ENCODE data around the gene PTH.

PTH gene

GRCh38 chr11:13495929-13496328 is at the start of gene PTH:
Gene PTH (minus strand): TSS chr11:13495997. CDS start chr11:13492855, 3,142 bp downstream.
- DNase-seq, result no peak

DNA sequence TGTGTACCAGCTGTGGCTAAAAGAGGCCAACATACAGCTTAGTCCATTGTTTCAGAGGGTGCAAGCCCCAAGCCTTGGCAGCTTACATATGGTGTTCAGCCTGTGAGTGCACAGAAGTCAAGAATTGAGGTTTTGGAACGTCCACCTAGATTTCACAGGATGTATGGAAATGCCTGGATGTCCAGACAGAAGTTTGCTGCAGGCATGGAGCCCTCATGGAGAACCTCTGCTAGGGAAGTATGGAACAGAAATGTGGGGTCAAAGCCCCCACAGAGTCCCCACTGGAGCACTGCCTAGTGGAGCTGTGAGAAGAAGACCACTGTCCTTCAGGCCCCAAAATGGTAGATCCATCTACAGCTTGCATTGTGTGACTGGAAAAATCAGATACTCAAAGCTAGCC is 42.2 kb upstream of the PTH start:
- no peak for DNase-seq

GRCh38 chr11:13535819-13536218 is 40.0 kb upstream of the PTH start:
- no peak for DNase-seq

GRCh38 chr11:13534358-13534757 is 38.6 kb upstream of the PTH start:
- DNase-seq, result no peak

DNA sequence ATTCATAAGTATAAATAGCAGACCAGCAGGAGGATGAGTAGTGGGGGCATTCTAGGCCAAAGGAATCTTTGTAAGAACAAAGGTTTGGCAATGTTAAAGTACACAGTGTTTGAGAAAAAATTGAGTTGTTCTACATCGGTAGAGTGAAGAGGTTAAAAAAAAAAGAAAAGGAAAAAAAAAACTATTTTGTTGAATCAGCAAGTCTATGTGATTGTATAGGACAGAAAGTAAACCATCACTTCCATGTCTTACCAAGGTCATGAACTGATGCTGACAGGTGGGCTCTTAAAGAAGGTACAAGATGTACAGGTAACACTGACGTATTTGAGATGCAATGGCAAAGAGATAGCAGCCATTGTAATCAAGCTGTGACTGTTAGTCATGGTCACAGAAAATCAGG is 29.5 kb upstream of the PTH start:
- no peak for DNase-seq

DNA sequence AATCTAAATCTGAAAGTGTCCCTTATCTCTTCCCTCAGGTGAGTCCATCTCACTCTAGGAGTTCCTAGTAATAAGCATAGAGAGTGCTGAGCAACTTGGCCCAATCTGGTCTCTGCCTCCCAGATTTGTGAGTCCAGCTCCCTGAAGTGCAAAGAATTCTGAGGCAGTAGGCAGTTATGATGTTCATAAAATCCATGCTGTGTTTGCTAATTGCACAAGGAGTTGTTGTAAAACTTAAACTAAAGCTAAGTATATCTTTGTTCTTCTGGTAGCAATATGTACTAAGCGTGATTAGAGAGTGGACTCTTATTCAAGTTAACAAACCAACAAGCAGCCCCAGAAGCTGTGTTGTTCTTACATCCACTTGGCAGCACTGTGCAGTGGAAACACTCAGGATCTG is 7.6 kb upstream of the PTH start:
- DNase-seq, result no peak

- no peak for DNase-seq
Measured at GRCh38 chr11:13502492-13502891, 6.7 kb upstream of the PTH start.

GRCh38 chr11:13494051-13494450 is 1.7 kb downstream of the PTH start:
- no peak for DNase-seq

- DNase-seq, result no peak
Measured at GRCh38 chr11:13487661-13488030, 8.2 kb downstream of the PTH start.

DNA sequence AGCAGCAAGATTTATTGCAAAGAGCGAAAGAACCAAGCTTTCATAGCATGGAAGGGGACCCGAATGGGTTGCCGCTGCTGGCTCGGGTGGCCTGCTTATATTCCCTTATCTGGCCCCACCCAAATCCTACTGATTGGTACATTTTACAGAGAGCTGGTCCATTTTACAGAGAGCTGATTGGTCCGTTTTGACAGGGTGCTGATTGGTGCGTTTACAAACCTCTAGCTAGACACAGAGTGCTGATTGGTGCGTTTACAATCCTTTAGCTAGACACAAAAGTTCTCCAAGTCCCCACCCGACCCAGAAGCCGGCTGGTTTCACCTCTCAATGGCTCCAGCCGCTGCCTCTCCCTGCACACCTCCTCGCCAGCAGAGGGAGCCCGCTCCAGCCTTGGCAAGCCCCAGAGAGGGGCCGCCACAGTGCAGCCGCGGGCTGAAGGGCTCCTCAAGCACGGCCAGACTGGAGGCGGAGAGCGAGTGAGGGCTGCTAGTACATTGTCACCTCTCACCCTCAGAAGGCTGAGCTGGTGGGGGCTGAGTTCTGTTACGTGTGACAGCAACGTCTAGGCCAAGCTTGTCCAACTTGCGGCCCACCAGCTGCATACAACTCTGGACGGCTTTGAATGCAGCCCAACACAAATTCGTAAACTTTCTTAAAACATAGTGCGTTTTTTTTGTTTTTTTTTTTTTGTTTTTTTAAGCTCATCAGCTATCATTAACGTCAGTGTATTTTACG is 8.7 kb downstream of the PTH start:
- peak; percentile 8 to 51 (median 40) for DNase-seq

DNA sequence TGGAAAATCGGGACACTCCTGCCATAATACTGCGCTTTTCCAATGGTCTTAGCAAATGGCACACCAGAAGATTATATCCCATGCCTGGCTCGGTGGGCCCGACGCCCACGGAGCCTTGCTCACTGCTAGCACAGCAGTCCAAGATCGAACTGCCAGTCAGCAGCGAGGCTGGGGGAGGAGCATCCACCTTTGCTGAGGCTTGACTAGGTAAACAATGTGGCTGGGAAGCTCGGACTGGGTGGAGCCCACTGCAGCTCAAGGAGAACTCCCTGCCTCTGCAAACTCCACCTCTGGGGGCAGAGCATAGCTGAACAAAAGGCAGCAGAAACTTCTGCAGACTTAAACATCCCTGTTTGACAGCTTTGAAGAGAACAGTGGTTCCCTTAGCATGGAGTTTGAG is 15.6 kb downstream of the PTH start:
- DNase-seq, result no peak

DNA sequence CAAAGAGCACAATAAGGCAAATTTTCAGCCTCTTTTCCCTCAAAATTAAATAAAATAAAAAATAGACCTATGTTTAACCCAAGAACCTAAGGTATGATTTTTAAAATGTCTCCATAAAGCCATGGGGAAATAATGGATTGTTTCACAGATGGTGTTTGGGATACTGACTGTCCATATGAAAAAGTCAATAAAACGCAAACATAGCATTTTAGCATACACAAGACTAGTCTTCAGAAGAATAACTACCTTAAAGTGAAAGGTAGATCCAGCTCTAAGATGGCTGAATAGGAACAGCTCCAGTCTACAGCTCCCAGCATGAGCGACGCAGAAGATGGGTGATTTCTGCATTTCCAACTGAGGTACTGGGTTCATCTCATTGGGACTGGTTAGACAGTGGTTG is 16.1 kb downstream of the PTH start:
- no peak for DNase-seq

DNA sequence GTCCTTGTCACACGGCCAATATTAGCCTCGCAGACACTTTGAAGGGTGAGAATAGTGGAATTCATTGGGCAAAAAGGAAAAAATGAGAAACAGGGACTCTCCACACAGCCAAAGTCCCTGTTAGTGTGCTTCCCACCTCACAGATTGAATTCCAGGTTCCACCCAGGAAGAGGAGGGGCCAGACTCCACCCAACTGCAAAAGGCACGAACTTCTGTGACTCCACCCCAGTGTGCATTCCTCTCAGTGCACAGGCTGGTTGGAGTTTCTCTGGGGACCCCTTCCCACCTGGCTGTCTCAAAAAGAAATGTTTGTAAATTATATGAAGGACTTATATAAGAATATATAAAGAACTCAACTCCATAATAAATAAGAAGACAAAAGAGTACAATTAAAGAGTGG is 20.7 kb downstream of the PTH start:
- no peak for DNase-seq

DNA sequence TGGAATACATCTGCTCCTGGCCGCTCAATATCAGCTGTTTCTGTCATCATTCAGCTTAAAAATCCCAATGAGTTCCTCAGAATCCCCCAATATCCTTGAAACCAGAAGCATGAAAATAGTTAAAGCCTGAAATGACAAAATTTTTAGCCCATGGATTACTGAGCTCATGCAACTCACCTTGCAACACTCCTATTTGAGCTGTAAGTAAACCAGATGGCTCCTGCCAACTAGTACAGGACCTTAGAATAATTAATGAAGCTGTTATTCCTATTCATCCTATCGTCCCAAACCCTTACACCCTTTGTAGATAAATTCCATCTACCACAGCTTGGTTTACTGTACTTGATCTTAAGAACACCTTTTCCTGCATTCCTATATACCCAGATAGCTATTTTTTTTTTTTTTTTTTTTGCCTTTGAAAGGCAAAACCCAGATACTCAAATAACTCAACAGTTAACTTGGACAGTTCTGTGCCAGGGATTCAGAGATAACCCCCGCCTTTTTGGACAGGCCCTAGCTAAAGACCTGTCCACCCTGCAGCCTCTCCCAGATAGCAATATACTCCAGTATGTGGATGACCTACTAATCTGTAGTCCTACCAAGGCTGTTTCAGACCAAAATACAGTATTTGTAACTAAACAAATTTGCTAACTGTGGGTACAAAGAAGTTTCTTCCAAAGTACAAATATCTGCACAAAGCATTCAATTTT is 22.6 kb downstream of the PTH start:
- DNase-seq, result no peak

- no peak for DNase-seq
Measured at GRCh38 chr11:13468750-13469149, 27.0 kb downstream of the PTH start.

DNA sequence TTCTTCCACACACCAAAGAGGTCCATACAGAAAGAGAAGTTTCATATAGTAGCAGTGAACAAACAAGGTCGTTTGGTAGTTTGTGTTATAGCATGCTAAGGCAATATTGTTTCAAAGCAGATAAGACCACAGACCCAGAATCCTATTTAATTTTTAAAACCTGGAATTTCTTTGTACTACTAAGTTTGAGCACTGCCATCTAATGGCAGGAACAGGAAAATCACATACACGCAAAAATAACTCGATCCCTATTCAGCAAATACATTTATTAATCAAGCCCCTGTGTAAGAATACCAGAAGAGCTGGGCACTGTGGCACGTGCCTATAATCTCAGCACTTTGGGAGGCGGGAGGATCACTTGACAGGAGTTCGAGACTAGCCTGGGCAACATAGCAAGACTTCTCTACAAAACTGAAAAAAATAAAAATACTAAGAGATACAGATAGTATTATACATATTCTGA is 29.9 kb downstream of the PTH start:
- no peak for DNase-seq

DNA sequence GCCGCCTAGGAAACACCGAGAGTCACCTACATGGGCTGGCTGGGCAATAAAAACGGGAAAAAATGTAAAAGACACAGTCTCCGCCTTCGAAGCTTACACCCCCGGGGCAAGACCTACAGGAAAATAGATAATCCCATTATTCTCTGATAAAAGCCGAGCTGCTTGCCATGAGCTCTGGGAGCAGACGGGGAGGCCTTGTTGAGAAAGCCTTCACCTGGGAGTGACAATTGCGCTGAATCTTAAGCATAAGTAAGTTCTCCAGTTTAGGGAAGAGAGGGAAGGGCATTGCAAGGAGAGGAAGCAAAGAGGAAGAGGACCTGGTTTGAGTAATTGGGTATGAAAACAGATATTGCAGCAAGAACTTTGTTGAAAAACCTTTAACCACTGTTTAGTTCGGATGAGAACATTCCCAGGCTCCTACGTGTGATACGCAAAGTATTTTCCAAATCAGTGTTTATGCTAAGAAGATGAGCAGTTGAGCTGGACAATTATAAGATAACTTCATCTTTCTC is 32.0 kb downstream of the PTH start:
- DNase-seq, result no peak

GRCh38 chr11:13462901-13463778 is 32.7 kb downstream of the PTH start, which contains the start of gene BTBD10:
Gene BTBD10 (minus strand): TSS chr11:13463222. CDS start chr11:13445124, 18,098 bp downstream.
- peak; percentile 75 to 86 (median 80) for DNase-seq

DNA sequence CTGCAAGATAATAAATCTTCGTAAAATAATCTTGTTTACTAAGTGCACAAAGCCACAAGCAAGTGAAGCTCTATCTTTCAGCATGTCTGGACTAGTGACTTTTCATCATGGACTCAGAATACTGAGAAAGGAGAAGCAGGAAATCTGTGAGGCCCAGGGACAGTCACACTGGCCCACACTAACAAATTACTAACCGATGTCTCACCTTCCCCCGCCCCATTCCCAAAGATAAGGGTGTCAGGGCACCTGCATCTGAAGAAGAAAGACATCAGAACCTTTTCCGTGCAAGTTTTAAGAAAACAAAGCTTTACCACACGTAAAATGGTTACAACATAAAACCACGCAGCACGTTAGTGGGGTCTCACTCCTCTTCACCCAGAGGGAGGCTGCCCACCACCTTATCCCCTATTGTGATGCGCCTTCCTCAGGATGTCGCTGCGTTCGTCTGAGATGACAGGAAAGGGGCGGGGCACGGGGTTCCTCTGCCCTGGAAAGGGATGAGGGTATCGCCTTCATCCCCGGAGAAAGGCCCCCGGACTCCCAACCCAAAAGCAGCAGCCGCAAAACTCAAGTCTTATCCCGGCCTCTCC is 33.4 kb downstream of the PTH start:
- DNase-seq, result peak; percentile 17 to 37 (median 23)

- no peak for DNase-seq
Measured at GRCh38 chr11:13461291-13461690, 34.5 kb downstream of the PTH start.

- no peak for DNase-seq
Measured at GRCh38 chr11:13450832-13451397, 44.9 kb downstream of the PTH start.

GRCh38 chr11:13449522-13449921 is 46.3 kb downstream of the PTH start:
- DNase-seq, result no peak
